Measurements from ENCODE around the gene ELP1.

Gene ELP1

GRCh38 chr9:108884701-108885100 is 49.2 kb downstream of the ELP1 start:
- no peak for DNase-seq (ENCODE audit: low read depth in 2 of 2)

- no peak for DNase-seq (ENCODE audit: low read depth in 2 of 2)
Observed at GRCh38 chr9:108883085-108883484, 50.8 kb downstream of the ELP1 start.

GRCh38 chr9:108882052-108882888 is 51.7 kb downstream of the ELP1 start:
- DNase-seq (ENCODE audit: low read depth in 2 of 2) = no peak

GRCh38 chr9:108880738-108881316 is 53.1 kb downstream of the ELP1 start:
- no peak for DNase-seq (ENCODE audit: low read depth in 2 of 2)

GRCh38 chr9:108877524-108877923 is 56.4 kb downstream of the ELP1 start:
- DNase-seq (ENCODE audit: low read depth in 2 of 2) = no peak

DNA sequence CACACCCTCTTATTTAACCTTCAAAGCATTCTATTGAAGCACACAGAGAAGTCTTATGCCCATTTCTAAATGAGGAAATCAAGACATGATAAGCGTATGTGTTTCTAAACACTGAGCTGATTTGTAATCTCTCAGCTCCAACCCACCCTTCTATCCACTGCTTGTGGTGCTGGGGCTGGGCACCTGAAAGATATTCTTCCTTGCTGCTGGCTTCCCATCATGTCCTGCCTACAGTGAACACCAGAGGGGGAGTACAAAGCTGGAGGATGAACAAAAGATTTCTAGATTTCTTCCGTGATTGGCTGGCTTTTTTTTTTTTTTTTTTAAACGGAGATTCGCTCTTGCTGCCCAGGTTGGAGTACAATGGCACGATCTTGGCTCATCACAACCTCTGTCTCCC is 57.5 kb downstream of the ELP1 start:
- no peak for DNase-seq (ENCODE audit: low read depth in 2 of 2)

DNA sequence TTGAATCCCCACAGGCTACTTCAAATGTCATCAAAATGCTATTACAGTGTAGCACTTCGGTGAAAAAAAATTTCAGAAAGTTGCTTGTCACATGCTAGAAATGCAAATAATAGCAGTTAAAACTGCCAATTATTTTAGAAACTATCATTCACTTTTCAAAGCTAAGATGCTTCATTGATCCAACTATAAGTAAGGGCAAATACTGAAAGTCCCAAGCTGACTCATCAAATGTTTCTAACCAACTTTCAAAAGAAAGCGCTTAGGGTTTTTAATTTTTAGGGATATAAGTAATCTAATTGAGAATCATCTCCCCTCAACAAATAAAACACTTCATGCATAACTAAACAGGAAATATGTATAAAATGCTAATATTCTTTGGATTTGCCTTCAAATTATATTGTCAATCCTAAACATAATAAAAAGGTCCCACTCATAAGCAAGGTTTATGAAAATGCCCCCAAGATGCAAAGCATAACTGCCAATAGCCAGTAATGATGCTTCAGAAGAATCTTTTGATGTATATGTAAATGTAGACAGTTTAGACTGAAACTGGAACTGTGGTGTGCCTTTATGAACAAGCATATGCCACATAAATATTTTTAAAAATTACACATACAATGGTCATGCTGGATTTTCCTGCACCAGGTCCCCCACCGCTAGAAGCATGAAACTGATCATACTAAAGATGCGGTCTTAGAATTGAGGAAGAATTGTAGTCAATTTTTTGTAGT is 59.7 kb downstream of the ELP1 start:
- DNase-seq (ENCODE audit: low read depth in 2 of 2) = no peak

DNA sequence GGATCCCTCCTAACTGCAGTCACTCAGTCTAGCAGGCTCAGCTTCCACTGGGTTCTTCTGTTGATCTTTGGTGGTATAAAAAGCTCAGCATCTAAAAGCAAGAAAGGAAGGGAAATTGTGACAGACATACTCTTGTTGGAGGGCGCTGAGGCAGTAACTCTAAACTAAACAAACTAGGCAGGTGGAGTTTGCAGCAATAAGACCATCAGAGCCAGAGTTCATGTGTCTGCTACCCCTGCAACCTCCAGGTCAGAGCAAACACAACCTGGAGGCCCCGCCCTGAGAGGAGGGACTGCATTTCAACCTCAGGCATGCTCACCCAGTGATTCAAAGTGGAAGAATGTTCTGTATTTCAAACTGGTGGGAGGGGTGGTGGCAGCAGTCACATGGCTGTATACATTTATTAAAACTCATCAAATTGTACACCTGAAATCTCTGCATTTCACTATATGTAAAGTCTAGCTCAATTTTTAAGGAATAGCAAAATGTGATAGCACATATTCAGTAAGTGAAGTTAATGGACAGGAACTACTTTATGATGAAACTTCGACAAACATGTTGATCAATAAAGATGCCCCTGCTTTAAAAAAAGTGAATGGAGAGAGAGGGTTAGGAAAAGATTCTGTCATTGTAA is 64.7 kb downstream of the ELP1 start:
- no peak for DNase-seq (ENCODE audit: low read depth in 2 of 2)

- DNase-seq (ENCODE audit: low read depth in 2 of 2) = no peak
Observed at GRCh38 chr9:108867829-108868228, 66.1 kb downstream of the ELP1 start.

DNA sequence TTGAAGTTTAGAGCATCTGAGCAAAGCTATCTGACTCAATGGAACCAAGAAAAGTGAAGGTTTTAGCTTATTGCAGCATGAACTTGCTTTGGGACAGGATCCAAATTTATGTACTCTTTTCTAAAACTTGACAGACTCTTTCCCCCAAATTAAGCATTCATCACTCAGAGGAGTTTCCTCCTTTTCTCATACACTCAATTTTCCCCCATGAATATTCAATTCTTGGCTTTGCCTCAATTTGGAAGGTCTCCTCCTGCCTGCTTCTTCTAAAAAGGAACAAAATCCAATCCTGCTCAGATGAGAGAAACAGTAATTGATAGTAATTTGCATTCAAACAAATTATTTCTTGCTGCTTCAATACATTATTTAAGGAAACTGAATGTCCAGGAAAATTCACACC is 66.8 kb downstream of the ELP1 start:
- DNase-seq (ENCODE audit: low read depth in 2 of 2) = no peak

DNA sequence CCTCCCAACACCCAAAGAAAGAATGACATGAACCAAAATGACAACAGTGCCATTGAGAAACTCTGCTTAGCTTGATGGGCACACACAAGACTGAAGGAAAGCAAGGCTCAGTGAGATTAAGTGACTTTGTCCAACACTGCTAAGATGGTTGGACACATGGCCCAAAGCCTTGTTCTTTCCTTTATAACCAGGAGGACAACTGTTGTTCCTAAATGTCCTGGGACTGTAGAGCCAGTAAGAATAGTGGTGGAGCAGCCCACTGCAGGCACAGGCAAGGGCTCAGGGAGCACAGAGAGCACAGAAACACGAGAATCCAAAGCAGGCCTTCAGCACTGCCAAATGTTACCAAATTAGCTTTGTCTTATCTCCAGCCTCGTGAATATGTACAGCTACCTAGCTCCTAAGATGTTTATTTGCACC is 67.9 kb downstream of the ELP1 start:
- DNase-seq (ENCODE audit: low read depth in 2 of 2) = no peak

DNA sequence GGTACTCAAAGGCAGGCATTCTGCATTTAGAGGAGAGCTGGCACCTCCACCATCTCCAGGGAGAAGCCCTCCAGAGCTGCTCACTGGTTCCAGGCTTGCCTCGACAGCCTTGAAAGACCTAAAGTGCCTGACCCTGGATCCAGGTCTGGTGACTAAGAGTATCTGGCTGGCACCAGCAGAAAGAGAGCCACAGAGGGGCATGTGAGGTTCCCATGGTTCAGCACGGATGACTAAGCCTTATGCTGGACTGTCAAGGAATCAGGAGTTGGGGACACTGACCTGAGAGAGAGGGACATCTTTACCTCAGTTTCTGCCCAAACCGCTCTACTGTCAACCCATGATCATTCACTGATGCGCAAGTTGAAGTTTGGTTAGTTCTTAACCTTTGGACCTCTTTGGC is 68.9 kb downstream of the ELP1 start:
- no peak for DNase-seq (ENCODE audit: low read depth in 2 of 2)

GRCh38 chr9:108864446-108864845 is 69.5 kb downstream of the ELP1 start:
- no peak for DNase-seq (ENCODE audit: low read depth in 2 of 2)

DNA sequence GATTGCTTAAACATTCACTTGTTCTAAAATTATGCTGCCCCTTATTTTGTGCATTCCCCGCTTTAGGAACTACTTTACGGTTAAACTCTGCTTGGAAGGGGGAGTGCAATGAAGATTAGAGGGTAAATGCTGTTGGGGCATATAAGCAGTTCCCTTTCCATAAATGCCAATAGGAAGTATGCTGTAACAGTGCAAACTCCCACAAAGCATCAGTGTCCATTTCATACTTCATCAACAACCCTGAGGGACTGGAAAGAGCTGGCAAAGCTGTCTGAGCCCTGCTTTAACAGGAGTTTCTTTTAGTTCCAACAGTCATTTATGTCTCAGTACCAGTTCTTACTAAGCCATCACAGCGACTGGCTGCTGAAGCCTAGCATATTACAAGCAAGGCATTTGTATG is 70.0 kb downstream of the ELP1 start:
- DNase-seq (ENCODE audit: low read depth in 2 of 2) = no peak

DNA sequence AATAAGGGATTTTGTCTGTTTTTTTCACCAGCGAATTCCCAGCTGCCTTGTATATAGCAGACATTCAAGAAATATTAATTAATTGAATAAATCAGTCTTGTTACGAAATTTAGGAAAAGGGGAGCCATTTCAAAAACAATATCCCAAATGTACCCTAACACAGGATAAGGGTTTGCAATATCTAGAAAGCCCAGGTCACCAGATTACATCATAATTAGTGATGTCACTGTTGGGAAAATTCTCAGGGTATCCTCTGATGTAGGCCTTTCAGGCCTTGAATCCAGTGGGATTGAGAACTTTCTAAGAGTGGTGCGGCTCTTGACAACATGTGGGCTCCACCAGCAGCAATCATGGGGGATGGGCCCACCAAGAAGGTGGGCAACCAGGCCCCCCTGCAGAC is 71.9 kb downstream of the ELP1 start, which contains the start of gene ACTL7A:
Gene ACTL7A, plus strand, starts transcription at position 270 of the 400 bp plus-strand sequence. Its CDS starts 57 bp downstream, at position 327.
- no peak for DNase-seq (ENCODE audit: low read depth in 2 of 2)

DNA sequence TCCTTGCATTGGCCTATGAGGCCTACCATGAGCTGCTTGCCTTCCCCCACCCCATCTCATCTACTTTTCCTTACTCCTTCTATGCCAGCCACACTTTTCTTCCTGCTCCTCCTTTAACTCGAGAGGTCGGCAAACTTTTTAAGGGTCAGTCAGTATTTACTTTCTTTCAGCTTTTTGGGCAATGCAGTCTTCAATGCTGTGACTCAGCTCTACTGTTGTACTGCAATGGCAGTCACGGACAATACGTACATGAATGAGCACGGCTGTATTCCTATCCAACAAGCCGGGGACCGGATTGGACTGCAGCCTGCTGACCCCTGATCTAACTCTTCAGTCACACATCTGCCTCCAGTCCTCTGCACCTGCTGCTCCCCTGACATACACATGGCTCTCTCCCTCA is 72.5 kb downstream of the ELP1 start:
- DNase-seq (ENCODE audit: low read depth in 2 of 2) = no peak

DNA sequence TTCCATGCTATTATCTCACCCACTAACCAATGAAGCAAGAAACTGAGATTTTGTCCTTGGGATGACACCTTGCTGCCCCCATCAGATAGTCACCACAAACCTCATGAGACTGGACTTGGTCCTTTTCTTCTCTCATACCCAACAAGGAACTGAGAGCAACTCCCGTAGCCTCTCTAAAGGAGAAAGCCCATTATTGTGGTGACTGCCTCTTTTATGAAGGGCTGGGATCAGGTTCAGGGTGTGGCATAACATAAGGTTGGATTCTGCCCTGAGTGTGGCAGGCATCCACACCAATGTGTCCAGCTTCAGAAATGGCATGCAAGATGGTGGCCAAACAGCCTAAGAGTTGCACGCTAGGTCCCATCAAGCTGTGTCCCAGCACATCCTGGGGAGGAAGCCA is 73.2 kb downstream of the ELP1 start:
- no peak for DNase-seq (ENCODE audit: low read depth in 2 of 2)

GRCh38 chr9:108860354-108860753 is 73.6 kb downstream of the ELP1 start:
- DNase-seq (ENCODE audit: low read depth in 2 of 2) = no peak

- DNase-seq (ENCODE audit: low read depth in 2 of 2) = no peak
Observed at GRCh38 chr9:108859459-108860114, 74.3 kb downstream of the ELP1 start.

- no peak for DNase-seq (ENCODE audit: low read depth in 2 of 2)
Observed at GRCh38 chr9:108857572-108857971, 76.4 kb downstream of the ELP1 start.

DNA sequence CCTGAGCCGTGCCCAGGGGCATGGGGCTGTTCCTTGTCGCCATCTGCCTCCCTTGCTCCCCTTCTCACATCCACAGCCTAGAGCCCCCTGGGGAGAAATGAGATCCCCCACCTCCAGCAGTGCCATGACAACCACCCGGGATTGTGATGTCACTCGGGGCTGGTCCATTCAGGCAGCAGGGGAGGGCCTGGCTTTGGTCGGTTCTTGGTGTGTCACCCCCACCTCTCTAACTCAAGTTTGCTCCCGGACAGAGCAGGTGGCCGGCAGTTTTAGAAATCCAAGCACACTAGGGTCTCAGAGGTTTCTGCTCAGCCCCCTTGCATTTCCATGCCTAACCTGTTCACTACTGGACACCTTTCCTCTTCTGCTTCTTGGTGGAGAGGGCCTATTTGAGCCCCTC is 78.0 kb downstream of the ELP1 start, which contains the start of gene ACTL7B:
Gene ACTL7B, minus strand, starts transcription at position 99 of the 400 bp plus-strand sequence. Its CDS starts 56 bp downstream, at position 43.
- no peak for DNase-seq (ENCODE audit: low read depth in 2 of 2)

GRCh38 chr9:108855529-108855886 is 78.4 kb downstream of the ELP1 start:
- DNase-seq (ENCODE audit: low read depth in 2 of 2) = no peak

Data from stimulated activated CD8-positive, alpha-beta memory T cell treated with anti-CD3 and anti-CD28 coated beads, Interleukin-15, amount 100 ng/mL, for 48 hours (primary cell).